CD4-positive, alpha-beta T cell treated with Interleukin-2 at 100 ng/mL for 4 hours (primary cell): ENCODE measurements around the gene EFCAB3.
"Not testable (repeated sequence)": the region's sequence is repeated elsewhere in the genome, so short reads cannot be mapped to it uniquely, and the experiment has no call there.

Experiments used
- DNase-seq: peaks from one replicate; pipeline ENCODE4 v3.0.0-alpha.2; 2020; ENCODE audit warnings: low spot score

Gene EFCAB3

GRCh38 chr17:62465271-62465670 lies 84.9 kb downstream of the EFCAB3 start:
- not testable (repeated sequence) for DNase-seq
